GM19452 (cell line): ENCODE measurements around the gene KRT6A.

Source experiments
- ATAC-seq: cut with Tn5 transposase; IDR thresholded peaks from one replicate; pipeline ENCODE4 v1.9.1; 2021; ENCODE audit not compliant: unreplicated experiment

Gene KRT6A

GRCh38 chr12:52524898-52525591 is 32.0 kb upstream of the KRT6A start:
- no peak for ATAC-seq

- no peak for ATAC-seq
Observed at GRCh38 chr12:52524241-52524897, 31.3 kb upstream of the KRT6A start.

- no peak for ATAC-seq
Observed at GRCh38 chr12:52523824-52524223, 30.8 kb upstream of the KRT6A start.

- no peak for ATAC-seq
Observed at GRCh38 chr12:52522346-52523011, 29.4 kb upstream of the KRT6A start.

- no peak for ATAC-seq
Observed at GRCh38 chr12:52521568-52522266, 28.7 kb upstream of the KRT6A start.

GRCh38 chr12:52521175-52521567 is 28.1 kb upstream of the KRT6A start:
- ATAC-seq: no peak

GRCh38 chr12:52519826-52520662 is 27.0 kb upstream of the KRT6A start, which contains the start of gene KRT5:
TSS of gene KRT5 (minus strand) at chr12:52520394. CDS start at chr12:52520296, 98 bp downstream.
- no peak for ATAC-seq

- ATAC-seq: no peak
Observed at GRCh38 chr12:52519387-52519703, 26.3 kb upstream of the KRT6A start.

- ATAC-seq: no peak
Observed at GRCh38 chr12:52518574-52519386, 25.7 kb upstream of the KRT6A start.

GRCh38 chr12:52517888-52518287 is 24.8 kb upstream of the KRT6A start:
- ATAC-seq: no peak

- no peak for ATAC-seq
Observed at GRCh38 chr12:52517005-52517835, 24.2 kb upstream of the KRT6A start.

- ATAC-seq: no peak
Observed at GRCh38 chr12:52515927-52516831, 23.1 kb upstream of the KRT6A start.

GRCh38 chr12:52515319-52515646 is 22.2 kb upstream of the KRT6A start:
- ATAC-seq: no peak

GRCh38 chr12:52514471-52515318 is 21.6 kb upstream of the KRT6A start:
- ATAC-seq: no peak

GRCh38 chr12:52513736-52514135 is 20.7 kb upstream of the KRT6A start:
- no peak for ATAC-seq

GRCh38 chr12:52508211-52508610 is 15.2 kb upstream of the KRT6A start:
- ATAC-seq: no peak
